CD8-positive, alpha-beta memory T cell (primary cell): Measurements from ENCODE around the gene TSPAN9. TPM values are rescaled to one million over a fixed set of nuclear protein-coding genes. Genes with fewer than 3 reads are reported as not detected.

Source experiments
- CTCF ChIA-PET: fragments of 350-600 bp; sonication (Branson Sonifier 250); formaldehyde crosslinking; loops from one replicate; lab custom pipeline; 2021; ENCODE audit warnings: antibody characterized with exemption; lab: Charles Lee
- POLR2A ChIA-PET: fragments of 350-600 bp; sonication (Branson Sonifier 250); formaldehyde crosslinking; loops from one replicate; lab custom pipeline; 2021; ENCODE audit warnings: antibody characterized with exemption; lab: Charles Lee
- DNase-seq, 5 donors: peaks; one replicate each; pipeline versions ENCODE4 v3.0.0 to v3.0.0-alpha.2; 2020 to 2022; ENCODE audit warnings: mixed read lengths in 1 of 5
- H3K27ac ChIP-seq: one replicate; pipeline ENCODE4 v1.7.0; 2013; ENCODE audit warnings: low read depth, mild to moderate bottlenecking, low read length, moderate library complexity
- H3K27me3 ChIP-seq: 2 replicates; pipeline ENCODE4 v1.7.0; 2013; ENCODE audit warnings: low read length, mild to moderate bottlenecking; ENCODE audit not compliant: insufficient read depth, poor library complexity, severe bottlenecking
- H3K36me3 ChIP-seq: 2 replicates; pipeline ENCODE4 v1.7.0; 2013; ENCODE audit warnings: mild to moderate bottlenecking, low read length, moderate library complexity; ENCODE audit not compliant: insufficient read depth
- H3K4me1 ChIP-seq: 2 replicates; pipeline ENCODE4 v1.7.0; 2013; ENCODE audit warnings: mild to moderate bottlenecking, low read length, moderate library complexity; ENCODE audit not compliant: insufficient read depth
- H3K4me3 ChIP-seq: 2 replicates; pipeline ENCODE4 v1.7.0; 2013; ENCODE audit warnings: mild to moderate bottlenecking, low read length
- H3K9me3 ChIP-seq: 2 replicates; pipeline ENCODE4 v1.7.0; 2013; ENCODE audit warnings: mild to moderate bottlenecking, low read length
- H3K27ac Mint-ChIP-seq, 8 donors: one replicate each; pipeline ENCODE4 v1.8.0; 2020 to 2021; ENCODE audit warnings: mixed read lengths in 8 of 8, mild to moderate bottlenecking in 6 of 8, inconsistent platforms in 3 of 8, moderate library complexity in 3 of 8
- H3K27me3 Mint-ChIP-seq, 2 donors: one replicate each; pipeline ENCODE4 v1.8.0; 2020 to 2021; ENCODE audit warnings: mixed read lengths in 2 of 2, mild to moderate bottlenecking in 1 of 2, moderate library complexity in 1 of 2
- H3K36me3 Mint-ChIP-seq, 3 donors: one replicate each; pipeline ENCODE4 v1.8.0; 2020 to 2021; ENCODE audit warnings: mixed read lengths in 3 of 3, inconsistent platforms in 1 of 3, mild to moderate bottlenecking in 1 of 3
- H3K4me1 Mint-ChIP-seq, 3 donors: one replicate each; pipeline ENCODE4 v1.8.0; 2020 to 2021; ENCODE audit warnings: mixed read lengths in 3 of 3, inconsistent platforms in 1 of 3, mild to moderate bottlenecking in 1 of 3
- H3K4me3 Mint-ChIP-seq, 7 donors: one replicate each; pipeline ENCODE4 v1.8.0; 2020 to 2021; ENCODE audit warnings: mixed read lengths in 7 of 7, mild to moderate bottlenecking in 6 of 7, moderate library complexity in 4 of 7, inconsistent platforms in 2 of 7
- H3K9me3 Mint-ChIP-seq, 5 donors: one replicate each; pipeline ENCODE4 v1.8.0; 2020 to 2022; ENCODE audit warnings: mixed read lengths in 5 of 5, mild to moderate bottlenecking in 3 of 5, moderate library complexity in 2 of 5, inconsistent platforms in 1 of 5
- polyA plus RNA-seq: library from polyadenylated mRNA; unstranded; fragments of 300-500 nt; fragmentation: Illumina TruSeq; gene quantifications from one replicate; pipeline ENCODE4 v1.2.3, GENCODE V29; 2021
- total RNA-seq, 2 experiments: library from RNA; stranded (reverse); gene quantifications; one replicate each; pipeline ENCODE4 v1.2.3, GENCODE V29; 2021

The TSPAN9 gene
- total and polyA plus RNA-seq, 3 experiments from 2014 or later = 0.33 to 0.79 TPM; not detected in 1

DNA sequence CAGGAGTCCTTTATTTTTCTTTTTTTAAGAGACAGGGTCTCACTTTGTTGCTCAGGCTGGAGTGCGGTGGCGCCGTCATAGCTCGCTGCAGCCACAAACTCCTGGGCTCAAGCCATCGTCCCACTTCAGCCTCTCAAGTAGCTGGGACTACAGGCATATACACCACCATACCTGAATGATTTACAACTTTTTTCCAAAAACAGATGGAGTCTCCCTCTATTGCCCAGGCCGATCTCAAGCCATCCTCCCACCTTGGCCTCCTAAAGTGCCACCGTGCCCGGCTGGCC, 205.1 kb downstream of the TSPAN9 start:
- ChIA-PET CTCF (interaction anchor here (1.3 kb wide), 1 partner anchor 10 kb away, joined by 3 read pairs; no protein-coding TSS in a partner anchor), POLR2A (no interaction called here)
- Mint-ChIP-seq H3K4me3 (no peak overlapping the region), H3K4me1 (no peaks in the 10 kb centered on the region), H3K27ac (no peak overlapping the region), H3K9me3 (no peaks in the 10 kb centered on the region), H3K27me3 (peaks cover 5 to 16% of the 10 kb centered on the region in 2 donors), H3K36me3 (no peaks in the 10 kb centered on the region)
- Histone ChIP-seq H3K4me1 (no peaks in the 10 kb centered on the region), H3K9me3 (no peaks in the 10 kb centered on the region), H3K36me3 (no peaks in the 10 kb centered on the region), H3K4me3 (no peak overlapping the region), H3K27me3 (no peaks in the 10 kb centered on the region), H3K27ac (no peak overlapping the region)
- DNase-seq = no peak

DNA sequence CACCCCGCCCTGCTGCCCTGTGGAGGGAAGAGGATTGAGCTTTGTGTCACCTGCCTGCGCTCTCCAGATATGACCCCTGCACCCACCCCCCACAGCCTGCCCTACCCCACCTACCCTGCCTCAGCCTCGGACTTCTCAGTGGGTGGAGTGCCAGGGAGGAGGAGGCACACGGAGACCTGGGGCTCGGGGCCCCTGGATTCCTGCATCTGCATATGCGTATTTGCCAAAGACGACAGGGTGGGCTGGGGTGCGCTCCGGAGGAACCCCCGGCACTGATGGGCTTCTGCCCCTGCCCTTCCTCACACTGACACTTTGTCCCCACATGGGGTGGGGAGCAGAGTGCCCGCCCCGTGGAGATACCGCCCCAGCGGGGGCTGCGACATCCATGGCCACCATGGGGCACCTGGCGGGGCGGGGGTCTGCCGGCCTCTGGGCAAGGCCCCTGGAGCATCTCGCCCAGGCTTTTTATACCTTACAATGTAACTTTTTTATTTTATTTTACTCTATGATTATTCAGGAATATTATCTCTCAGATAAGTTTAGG, 206.0 kb downstream of the TSPAN9 start:
- CTCF ChIA-PET = no interaction called here
- H3K4me3 ChIP-seq = no peak overlapping the region
- POLR2A ChIA-PET = no interaction called here
- no peaks in the 10 kb centered on the region for H3K36me3 ChIP-seq
- no peaks in the 10 kb centered on the region for H3K9me3 ChIP-seq
- no peak overlapping the region for H3K4me3 Mint-ChIP-seq
- H3K27me3 Mint-ChIP-seq = peaks cover 5 to 15% of the 10 kb centered on the region in 2 donors
- H3K4me1 Mint-ChIP-seq = no peaks in the 10 kb centered on the region
- no peaks in the 10 kb centered on the region for H3K4me1 ChIP-seq
- H3K27ac ChIP-seq = no peak overlapping the region
- no peaks in the 10 kb centered on the region for H3K27me3 ChIP-seq
- no peaks in the 10 kb centered on the region for H3K9me3 Mint-ChIP-seq
- DNase-seq = no peak
- no peak overlapping the region for H3K27ac Mint-ChIP-seq
- no peaks in the 10 kb centered on the region for H3K36me3 Mint-ChIP-seq

DNA sequence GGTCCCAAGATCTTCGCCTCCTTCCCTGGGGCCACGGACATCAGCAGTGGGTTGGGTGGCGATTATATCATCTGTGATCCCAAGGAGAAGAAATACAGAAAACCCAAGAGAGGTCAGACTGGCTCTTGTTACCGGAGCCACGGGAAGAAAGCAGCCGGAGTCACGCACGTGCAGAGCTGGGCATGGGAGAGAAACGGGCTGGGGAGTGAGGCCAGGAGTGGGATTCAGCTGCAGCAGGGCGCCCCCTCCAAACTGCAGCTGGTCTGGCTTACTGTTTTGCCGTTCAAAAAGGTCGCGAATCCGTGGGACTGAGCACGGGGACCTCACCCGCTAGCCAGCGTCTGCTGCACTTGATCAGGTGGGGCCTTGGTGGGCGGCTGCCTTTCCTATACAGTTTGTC, 207.2 kb downstream of the TSPAN9 start:
- Mint-ChIP-seq H3K9me3 (no peaks in the 10 kb centered on the region), H3K27me3 (peaks cover 2 to 4% of the 10 kb centered on the region in 2 donors), H3K36me3 (no peaks in the 10 kb centered on the region), H3K27ac (no peak overlapping the region), H3K4me1 (no peaks in the 10 kb centered on the region), H3K4me3 (no peak overlapping the region)
- DNase-seq = no peak
- POLR2A ChIA-PET = no interaction called here
- Histone ChIP-seq H3K36me3 (no peaks in the 10 kb centered on the region), H3K27ac (no peak overlapping the region), H3K4me1 (no peaks in the 10 kb centered on the region), H3K9me3 (no peaks in the 10 kb centered on the region), H3K27me3 (no peaks in the 10 kb centered on the region), H3K4me3 (no peak overlapping the region)
- CTCF ChIA-PET = no interaction called here

DNA sequence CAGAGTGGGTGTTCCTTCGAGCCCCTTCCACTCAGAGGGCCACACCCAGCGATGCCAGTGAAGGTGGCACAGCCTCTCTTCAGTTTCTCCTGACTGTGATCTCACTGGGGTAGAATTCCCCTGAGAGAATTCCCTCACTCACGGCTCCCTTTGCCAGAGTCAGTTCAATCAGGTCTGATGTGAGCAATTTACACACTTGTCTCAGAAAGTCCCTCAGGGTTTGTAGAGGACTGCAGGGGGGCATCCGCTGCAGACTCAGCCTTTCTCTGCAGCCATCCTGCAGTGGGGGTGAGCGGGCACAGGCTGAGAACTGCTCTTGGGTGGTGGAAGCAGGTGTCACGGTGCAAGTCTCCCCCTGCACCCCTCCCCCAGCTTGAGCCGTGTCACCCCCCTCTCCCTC, 208.4 kb downstream of the TSPAN9 start:
- Mint-ChIP-seq H3K9me3 (no peaks in the 10 kb centered on the region), H3K36me3 (no peaks in the 10 kb centered on the region), H3K27me3 (no peaks in the 10 kb centered on the region), H3K4me1 (no peaks in the 10 kb centered on the region), H3K27ac (no peak overlapping the region), H3K4me3 (no peak overlapping the region)
- ChIA-PET CTCF (no interaction called here), POLR2A (no interaction called here)
- Histone ChIP-seq H3K27ac (no peak overlapping the region), H3K4me3 (no peak overlapping the region), H3K36me3 (no peaks in the 10 kb centered on the region), H3K27me3 (no peaks in the 10 kb centered on the region), H3K9me3 (no peaks in the 10 kb centered on the region), H3K4me1 (no peaks in the 10 kb centered on the region)
- DNase-seq = no peak

DNA sequence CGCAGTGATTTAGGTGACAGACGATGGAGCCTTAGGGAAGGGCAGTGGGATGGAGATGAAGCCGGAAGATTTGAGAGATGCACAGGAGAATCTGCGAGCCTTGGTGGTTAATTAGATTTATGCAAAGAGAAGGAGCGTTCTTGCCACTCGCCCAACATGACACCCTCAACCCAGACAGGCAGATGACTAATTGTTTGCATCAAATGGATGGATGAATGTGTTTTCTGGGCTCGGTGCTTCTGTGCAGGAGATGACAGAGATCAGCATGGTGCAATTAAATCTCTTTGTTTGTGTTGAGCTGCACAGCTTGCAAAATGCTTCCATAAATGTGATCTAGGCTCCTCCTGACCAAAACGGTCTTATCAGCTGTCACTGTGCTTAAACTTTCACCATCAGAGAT, 211.5 kb downstream of the TSPAN9 start:
- Histone ChIP-seq H3K4me1 (no peaks in the 10 kb centered on the region), H3K4me3 (no peak overlapping the region), H3K27ac (no peak overlapping the region), H3K36me3 (no peaks in the 10 kb centered on the region), H3K9me3 (no peaks in the 10 kb centered on the region), H3K27me3 (no peaks in the 10 kb centered on the region)
- ChIA-PET POLR2A (no interaction called here), CTCF (interaction anchor here (1.0 to 1.2 kb wide), 2 partner anchors 12 to 13 kb away, joined by 3 to 7 read pairs; no protein-coding TSS in a partner anchor)
- H3K27me3 Mint-ChIP-seq = no peaks in the 10 kb centered on the region
- no peaks in the 10 kb centered on the region for H3K9me3 Mint-ChIP-seq
- H3K27ac Mint-ChIP-seq = no peak overlapping the region
- H3K4me1 Mint-ChIP-seq = no peaks in the 10 kb centered on the region
- DNase-seq = no peak
- H3K36me3 Mint-ChIP-seq = no peaks in the 10 kb centered on the region
- H3K4me3 Mint-ChIP-seq = no peak overlapping the region

DNA sequence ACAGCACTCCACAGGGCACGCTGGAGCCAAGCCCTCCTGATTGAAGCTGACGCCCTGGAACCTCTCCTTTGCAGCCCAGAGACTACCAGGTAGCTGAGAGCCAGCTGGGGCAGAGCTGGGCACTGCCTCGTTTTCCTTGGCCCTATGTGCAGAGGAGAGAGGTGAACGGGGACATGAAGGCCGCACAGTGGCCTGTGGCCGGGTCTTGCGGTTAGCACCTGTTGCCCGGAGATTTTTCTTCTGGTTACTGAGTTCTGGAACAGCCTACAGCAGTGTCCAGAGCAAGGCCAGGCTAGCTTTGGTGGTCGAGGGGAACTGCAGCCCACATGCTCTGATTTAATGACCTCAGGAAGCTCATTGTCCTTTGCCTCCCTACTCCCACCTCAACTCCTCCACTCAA, 212.5 kb downstream of the TSPAN9 start:
- Mint-ChIP-seq H3K27ac (no peak overlapping the region), H3K27me3 (no peaks in the 10 kb centered on the region), H3K36me3 (no peaks in the 10 kb centered on the region), H3K4me1 (no peaks in the 10 kb centered on the region), H3K9me3 (no peaks in the 10 kb centered on the region), H3K4me3 (no peak overlapping the region)
- no peaks in the 10 kb centered on the region for H3K4me1 ChIP-seq
- H3K4me3 ChIP-seq = no peak overlapping the region
- H3K36me3 ChIP-seq = no peaks in the 10 kb centered on the region
- DNase-seq = no peak
- CTCF ChIA-PET = interaction anchor here (1.0 to 3.6 kb wide), 3 partner anchors 9 to 14 kb away, joined by 3 to 21 read pairs (median 3); no protein-coding TSS in a partner anchor
- no peak overlapping the region for H3K27ac ChIP-seq
- POLR2A ChIA-PET = no interaction called here
- no peaks in the 10 kb centered on the region for H3K27me3 ChIP-seq
- no peaks in the 10 kb centered on the region for H3K9me3 ChIP-seq

DNA sequence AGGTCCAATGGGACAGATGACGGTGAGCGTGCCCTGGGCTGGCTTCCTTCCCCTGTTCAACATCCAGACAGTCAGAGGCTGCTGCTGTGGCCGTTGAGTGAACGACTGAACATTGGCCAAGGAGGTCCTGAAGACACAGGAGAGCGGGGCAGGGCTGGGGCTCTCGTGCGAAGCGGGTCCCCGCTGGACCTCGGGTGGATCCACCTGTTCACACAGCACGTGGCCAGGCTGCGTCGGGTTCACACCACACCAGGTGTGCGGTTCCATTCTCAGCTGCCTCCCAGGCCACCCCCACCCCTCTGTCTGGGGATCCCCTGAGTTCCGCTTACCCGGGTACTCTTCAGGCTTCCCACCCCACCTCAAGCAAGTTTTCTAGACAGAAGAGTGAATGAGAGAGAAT, 214.8 kb downstream of the TSPAN9 start:
- ChIA-PET POLR2A (no interaction called here), CTCF (interaction anchor here (1.4 to 3.6 kb wide), 2 partner anchors 8 to 10 kb away, joined by 3 to 21 read pairs; no protein-coding TSS in a partner anchor)
- Histone ChIP-seq H3K4me3 (no peak overlapping the region), H3K4me1 (no peaks in the 10 kb centered on the region), H3K27ac (no peak overlapping the region), H3K27me3 (no peaks in the 10 kb centered on the region), H3K36me3 (no peaks in the 10 kb centered on the region), H3K9me3 (no peaks in the 10 kb centered on the region)
- H3K4me3 Mint-ChIP-seq = no peak overlapping the region
- peaks cover 0 to 11% of the 10 kb centered on the region in 2 donors for H3K27me3 Mint-ChIP-seq
- no peak overlapping the region for H3K27ac Mint-ChIP-seq
- no peaks in the 10 kb centered on the region for H3K9me3 Mint-ChIP-seq
- DNase-seq = no peak
- H3K36me3 Mint-ChIP-seq = no peaks in the 10 kb centered on the region
- H3K4me1 Mint-ChIP-seq = no peaks in the 10 kb centered on the region

DNA sequence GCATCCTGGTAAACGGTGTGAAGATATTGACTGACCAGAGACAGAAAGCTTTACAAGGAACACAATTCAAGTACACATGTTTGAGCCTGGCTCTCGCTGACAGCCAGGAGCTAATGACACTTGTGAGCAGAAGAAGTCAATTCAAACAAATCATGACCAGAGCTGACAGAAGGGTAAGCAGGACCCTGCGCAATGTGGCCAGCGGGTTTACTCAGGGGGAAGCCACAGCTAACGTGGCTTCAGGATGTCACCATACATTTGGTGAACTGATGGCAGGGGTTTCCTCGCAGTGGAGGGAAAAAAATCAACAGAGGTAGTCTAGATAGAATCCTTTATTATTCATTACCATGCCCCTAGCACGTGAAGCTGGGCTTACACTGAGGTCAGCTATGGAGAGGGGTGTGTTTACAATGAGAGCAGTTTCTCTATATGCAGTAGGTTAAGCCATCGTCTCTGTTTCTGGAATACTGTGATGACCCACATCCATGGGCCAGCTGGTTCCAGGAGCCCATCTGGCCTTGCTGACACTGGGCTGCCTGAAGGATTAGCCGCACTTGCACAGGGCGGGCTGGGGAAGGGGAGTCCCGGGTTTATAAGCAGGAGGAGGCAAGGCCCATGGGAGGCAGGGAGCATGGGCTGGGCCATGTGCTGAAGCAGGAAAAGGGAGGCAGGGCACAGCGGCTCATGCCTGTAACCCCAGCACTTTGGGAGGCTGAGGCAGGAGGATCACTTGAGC, 215.7 kb downstream of the TSPAN9 start:
- POLR2A ChIA-PET = no interaction called here
- Histone ChIP-seq H3K36me3 (no peaks in the 10 kb centered on the region), H3K4me1 (no peaks in the 10 kb centered on the region), H3K27ac (no peak overlapping the region), H3K9me3 (no peaks in the 10 kb centered on the region), H3K4me3 (no peak overlapping the region), H3K27me3 (peaks cover 3% of the 10 kb centered on the region)
- no peaks in the 10 kb centered on the region for H3K9me3 Mint-ChIP-seq
- peaks cover 0 to 11% of the 10 kb centered on the region in 2 donors for H3K27me3 Mint-ChIP-seq
- H3K27ac Mint-ChIP-seq = no peak overlapping the region
- H3K36me3 Mint-ChIP-seq = no peaks in the 10 kb centered on the region
- no peaks in the 10 kb centered on the region for H3K4me1 Mint-ChIP-seq
- DNase-seq = no peak
- CTCF ChIA-PET = interaction anchor here (1.4 to 3.6 kb wide), 2 partner anchors 7 to 11 kb away, joined by 3 to 21 read pairs; no protein-coding TSS in a partner anchor
- no peak overlapping the region for H3K4me3 Mint-ChIP-seq
